ENCODE results near the gene DSCAM.
"Not testable (repeated sequence)": the region's sequence is repeated elsewhere in the genome, so short reads cannot be mapped to it uniquely, and the experiment has no call there.

Gene DSCAM

GRCh38 chr21:40846587-40847411, at the start of gene DSCAM:
TSS of gene DSCAM (minus strand) at chr21:40847158. CDS start at chr21:40846661, 497 bp downstream.
- no peaks in the 10 kb centered on the region for H3K4me1 Mint-ChIP-seq
- H3K4me3 Mint-ChIP-seq, result no peak within 1 kb of the TSS
- peaks cover 43% of the 10 kb centered on the region for H3K27me3 Mint-ChIP-seq
- H3K27ac Mint-ChIP-seq, result no peak within 1 kb of the TSS
- H3K9me3 Mint-ChIP-seq, result no peaks in the 10 kb centered on the region
- no peaks in the 10 kb centered on the region for H3K36me3 Mint-ChIP-seq (ENCODE audit: low read depth)
- no peak for ATAC-seq
- DNase-seq, result no peak

- peaks cover 23% of the 10 kb centered on the region for H3K9me3 Mint-ChIP-seq
- not testable (repeated sequence) for H3K4me3 Mint-ChIP-seq; H3K27ac Mint-ChIP-seq; H3K27me3 Mint-ChIP-seq; ATAC-seq; H3K4me1 Mint-ChIP-seq; DNase-seq; H3K36me3 Mint-ChIP-seq (ENCODE audit: low read depth)
These were observed 48.7 kb upstream of the DSCAM start for GRCh38 chr21:40895697-40896096.

GRCh38 chr21:40886931-40887330, 40.0 kb upstream of the DSCAM start:
- no peaks in the 10 kb centered on the region for H3K36me3 Mint-ChIP-seq (ENCODE audit: low read depth)
- ATAC-seq, result no peak
- peaks cover 2% of the 10 kb centered on the region for H3K27me3 Mint-ChIP-seq
- no peak overlapping the region for H3K27ac Mint-ChIP-seq
- no peaks in the 10 kb centered on the region for H3K4me1 Mint-ChIP-seq
- H3K9me3 Mint-ChIP-seq, result peaks cover 3% of the 10 kb centered on the region
- H3K4me3 Mint-ChIP-seq, result no peak overlapping the region
- DNase-seq, result no peak

GRCh38 chr21:40886006-40886405, 39.0 kb upstream of the DSCAM start:
- ATAC-seq (no peak), DNase-seq (no peak)
- Mint-ChIP-seq H3K4me3 (no peak overlapping the region), H3K27me3 (peaks cover 2% of the 10 kb centered on the region), H3K27ac (no peak overlapping the region), H3K36me3 (ENCODE audit: low read depth) (no peaks in the 10 kb centered on the region), H3K9me3 (peaks cover 3% of the 10 kb centered on the region), H3K4me1 (no peaks in the 10 kb centered on the region)

GRCh38 chr21:40882192-40882915, 35.4 kb upstream of the DSCAM start:
- Mint-ChIP-seq H3K9me3 (peaks cover 5% of the 10 kb centered on the region), H3K27me3 (peaks cover 2% of the 10 kb centered on the region), H3K4me3 (no peak overlapping the region), H3K27ac (no peak overlapping the region), H3K4me1 (no peaks in the 10 kb centered on the region), H3K36me3 (ENCODE audit: low read depth) (no peaks in the 10 kb centered on the region)
- ATAC-seq, result no peak
- DNase-seq, result no peak

GRCh38 chr21:40881767-40882166, 34.8 kb upstream of the DSCAM start:
- Mint-ChIP-seq H3K9me3 (peaks cover 7% of the 10 kb centered on the region), H3K27me3 (peaks cover 2% of the 10 kb centered on the region), H3K27ac (no peak overlapping the region), H3K36me3 (ENCODE audit: low read depth) (no peaks in the 10 kb centered on the region), H3K4me1 (no peaks in the 10 kb centered on the region), H3K4me3 (no peak overlapping the region)
- no peak for ATAC-seq
- DNase-seq, result no peak

- H3K27ac Mint-ChIP-seq, result no peak overlapping the region
- H3K36me3 Mint-ChIP-seq (ENCODE audit: low read depth), result no peaks in the 10 kb centered on the region
- H3K9me3 Mint-ChIP-seq, result peaks cover 36% of the 10 kb centered on the region
- ATAC-seq (no peak), DNase-seq (no peak)
- no peaks in the 10 kb centered on the region for H3K4me1 Mint-ChIP-seq
- no peaks in the 10 kb centered on the region for H3K27me3 Mint-ChIP-seq
- H3K4me3 Mint-ChIP-seq, result no peak overlapping the region
These were observed 24.1 kb upstream of the DSCAM start for GRCh38 chr21:40871099-40871498.

- Mint-ChIP-seq H3K9me3 (peaks cover 4% of the 10 kb centered on the region), H3K27ac (no peak overlapping the region), H3K27me3 (peaks cover 2% of the 10 kb centered on the region), H3K36me3 (ENCODE audit: low read depth) (no peaks in the 10 kb centered on the region), H3K4me1 (no peaks in the 10 kb centered on the region), H3K4me3 (no peak overlapping the region)
- ATAC-seq, result no peak
- no peak for DNase-seq
These were observed 16.9 kb upstream of the DSCAM start for GRCh38 chr21:40863839-40864238.

GRCh38 chr21:40858517-40858916, 11.6 kb upstream of the DSCAM start:
- no peak for DNase-seq
- H3K27ac Mint-ChIP-seq, result no peak overlapping the region
- H3K4me3 Mint-ChIP-seq, result no peak overlapping the region
- H3K27me3 Mint-ChIP-seq, result peaks cover 4% of the 10 kb centered on the region
- H3K36me3 Mint-ChIP-seq (ENCODE audit: low read depth), result no peaks in the 10 kb centered on the region
- peaks cover 4% of the 10 kb centered on the region for H3K9me3 Mint-ChIP-seq
- no peaks in the 10 kb centered on the region for H3K4me1 Mint-ChIP-seq
- ATAC-seq, result no peak

- Mint-ChIP-seq H3K27ac (no peak overlapping the region), H3K4me3 (no peak overlapping the region), H3K27me3 (peaks cover 2% of the 10 kb centered on the region), H3K4me1 (no peaks in the 10 kb centered on the region), H3K36me3 (ENCODE audit: low read depth) (no peaks in the 10 kb centered on the region), H3K9me3 (peaks cover 4% of the 10 kb centered on the region)
- DNase-seq, result no peak
- ATAC-seq, result no peak
These were observed 7.2 kb upstream of the DSCAM start for GRCh38 chr21:40853956-40854688.

- no peak for ATAC-seq
- H3K27ac Mint-ChIP-seq, result no peak overlapping the region
- no peaks in the 10 kb centered on the region for H3K4me1 Mint-ChIP-seq
- H3K27me3 Mint-ChIP-seq, result peaks cover 10% of the 10 kb centered on the region
- H3K36me3 Mint-ChIP-seq (ENCODE audit: low read depth), result no peaks in the 10 kb centered on the region
- no peak overlapping the region for H3K4me3 Mint-ChIP-seq
- no peak for DNase-seq
- peaks cover 4% of the 10 kb centered on the region for H3K9me3 Mint-ChIP-seq
These were observed 5.6 kb upstream of the DSCAM start for GRCh38 chr21:40852563-40852962.

GRCh38 chr21:40851749-40852148, 4.8 kb upstream of the DSCAM start:
- Mint-ChIP-seq H3K27me3 (peaks cover 16% of the 10 kb centered on the region), H3K9me3 (peaks cover 4% of the 10 kb centered on the region), H3K27ac (no peak overlapping the region), H3K4me1 (no peaks in the 10 kb centered on the region), H3K4me3 (no peak overlapping the region), H3K36me3 (ENCODE audit: low read depth) (no peaks in the 10 kb centered on the region)
- ATAC-seq, result no peak
- DNase-seq, result no peak

GRCh38 chr21:40850071-40850470, 3.1 kb upstream of the DSCAM start:
- H3K9me3 Mint-ChIP-seq, result peaks cover 4% of the 10 kb centered on the region
- ATAC-seq (no peak), DNase-seq (no peak)
- no peak overlapping the region for H3K4me3 Mint-ChIP-seq
- H3K36me3 Mint-ChIP-seq (ENCODE audit: low read depth), result no peaks in the 10 kb centered on the region
- H3K27me3 Mint-ChIP-seq, result peaks cover 26% of the 10 kb centered on the region
- H3K27ac Mint-ChIP-seq, result no peak overlapping the region
- H3K4me1 Mint-ChIP-seq, result no peaks in the 10 kb centered on the region

GRCh38 chr21:40847951-40848350, 993 bp upstream of the DSCAM start:
- no peaks in the 10 kb centered on the region for H3K4me1 Mint-ChIP-seq
- no peak overlapping the region for H3K4me3 Mint-ChIP-seq
- no peak overlapping the region for H3K27ac Mint-ChIP-seq

GRCh38 chr21:40846103-40846502, 855 bp downstream of the DSCAM start:
- H3K27ac Mint-ChIP-seq, result no peak overlapping the region
- H3K27me3 Mint-ChIP-seq, result peaks cover 48% of the 10 kb centered on the region
- no peak overlapping the region for H3K4me3 Mint-ChIP-seq
- no peaks in the 10 kb centered on the region for H3K9me3 Mint-ChIP-seq
- ATAC-seq (no peak), DNase-seq (no peak)
- H3K36me3 Mint-ChIP-seq (ENCODE audit: low read depth), result no peaks in the 10 kb centered on the region
- no peaks in the 10 kb centered on the region for H3K4me1 Mint-ChIP-seq

More at GRCh38 chr21:40847951-40848350, 993 bp upstream of the DSCAM start:
- DNase-seq (no peak), ATAC-seq (no peak)
- H3K36me3 Mint-ChIP-seq (ENCODE audit: low read depth), result no peaks in the 10 kb centered on the region
- H3K27me3 Mint-ChIP-seq, result peaks cover 33% of the 10 kb centered on the region
- H3K9me3 Mint-ChIP-seq, result no peaks in the 10 kb centered on the region

Data from activated naive CD8-positive, alpha-beta T cell treated with anti-CD3 and anti-CD28 coated beads, Interleukin-2, amount 50 U/mL, for 24 hours (primary cell).